Measurements from ENCODE around the gene KRT3.

KRT3 gene

GRCh38 chr12:52740584-52740983, 55.3 kb downstream of the KRT3 start:
- DNase-seq = no peak

GRCh38 chr12:52739963-52740362, 56.0 kb downstream of the KRT3 start:
- DNase-seq = no peak
